ENCODE data around the gene TMEM18.

The TMEM18 gene

DNA sequence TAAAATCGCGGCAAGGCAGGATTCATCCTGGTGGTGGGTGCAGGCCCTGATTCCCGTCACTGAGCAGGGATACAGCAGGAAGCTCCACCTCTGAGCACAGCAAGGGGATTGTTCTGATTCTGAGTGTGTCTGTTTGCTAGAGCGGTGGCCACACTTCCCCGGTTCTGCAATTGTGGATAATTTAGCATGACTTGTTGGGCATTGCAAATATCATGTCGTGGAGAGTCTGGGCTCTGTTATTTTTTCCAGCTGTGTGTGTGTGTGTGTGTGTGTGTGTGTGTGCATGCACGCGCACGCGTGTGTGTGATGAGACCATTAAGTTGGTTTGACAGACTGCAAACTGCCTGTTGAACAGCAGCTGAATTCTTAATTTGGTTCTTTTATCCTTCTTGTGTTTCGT lies 4.1 kb upstream of the TMEM18 start:
- TF ChIP-seq, protein P1, sequence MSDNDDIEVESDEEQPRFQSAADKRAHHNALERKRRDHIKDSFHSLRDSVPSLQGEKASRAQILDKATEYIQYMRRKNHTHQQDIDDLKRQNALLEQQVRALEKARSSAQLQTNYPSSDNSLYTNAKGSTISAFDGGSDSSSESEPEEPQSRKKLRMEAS (IDR thresholded peaks at IDR 0.05), result no peak
- no peak for TF ChIP-seq TEAD4 (IDR thresholded peaks at IDR 0.05)
- TF ChIP-seq YY1 (IDR thresholded peaks at IDR 0.05; ENCODE audit: low read depth), result no peak
- TF ChIP-seq USF1 (IDR thresholded peaks at IDR 0.05), result no peak
- no peak for TF ChIP-seq FOXM1 (IDR thresholded peaks at IDR 0.05; ENCODE audit: borderline replicate concordance, low read depth)
- TF ChIP-seq EP300 (IDR thresholded peaks at IDR 0.05; ENCODE audit: borderline replicate concordance), result no peak
- no peak for TF ChIP-seq EGR1 (IDR thresholded peaks at IDR 0.05)
- no peak for TF ChIP-seq ZBTB7A (IDR thresholded peaks at IDR 0.05; ENCODE audit: low read depth)
- TF ChIP-seq, protein P2, sequence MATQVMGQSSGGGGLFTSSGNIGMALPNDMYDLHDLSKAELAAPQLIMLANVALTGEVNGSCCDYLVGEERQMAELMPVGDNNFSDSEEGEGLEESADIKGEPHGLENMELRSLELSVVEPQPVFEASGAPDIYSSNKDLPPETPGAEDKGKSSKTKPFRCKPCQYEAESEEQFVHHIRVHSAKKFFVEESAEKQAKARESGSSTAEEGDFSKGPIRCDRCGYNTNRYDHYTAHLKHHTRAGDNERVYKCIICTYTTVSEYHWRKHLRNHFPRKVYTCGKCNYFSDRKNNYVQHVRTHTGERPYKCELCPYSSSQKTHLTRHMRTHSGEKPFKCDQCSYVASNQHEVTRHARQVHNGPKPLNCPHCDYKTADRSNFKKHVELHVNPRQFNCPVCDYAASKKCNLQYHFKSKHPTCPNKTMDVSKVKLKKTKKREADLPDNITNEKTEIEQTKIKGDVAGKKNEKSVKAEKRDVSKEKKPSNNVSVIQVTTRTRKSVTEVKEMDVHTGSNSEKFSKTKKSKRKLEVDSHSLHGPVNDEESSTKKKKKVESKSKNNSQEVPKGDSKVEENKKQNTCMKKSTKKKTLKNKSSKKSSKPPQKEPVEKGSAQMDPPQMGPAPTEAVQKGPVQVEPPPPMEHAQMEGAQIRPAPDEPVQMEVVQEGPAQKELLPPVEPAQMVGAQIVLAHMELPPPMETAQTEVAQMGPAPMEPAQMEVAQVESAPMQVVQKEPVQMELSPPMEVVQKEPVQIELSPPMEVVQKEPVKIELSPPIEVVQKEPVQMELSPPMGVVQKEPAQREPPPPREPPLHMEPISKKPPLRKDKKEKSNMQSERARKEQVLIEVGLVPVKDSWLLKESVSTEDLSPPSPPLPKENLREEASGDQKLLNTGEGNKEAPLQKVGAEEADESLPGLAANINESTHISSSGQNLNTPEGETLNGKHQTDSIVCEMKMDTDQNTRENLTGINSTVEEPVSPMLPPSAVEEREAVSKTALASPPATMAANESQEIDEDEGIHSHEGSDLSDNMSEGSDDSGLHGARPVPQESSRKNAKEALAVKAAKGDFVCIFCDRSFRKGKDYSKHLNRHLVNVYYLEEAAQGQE (IDR thresholded peaks at IDR 0.05; ENCODE audit: low read depth), result no peak
- no peak for TF ChIP-seq NFIC (IDR thresholded peaks at IDR 0.05)
- TF ChIP-seq TCF12 (IDR thresholded peaks at IDR 0.05; ENCODE audit: low read depth), result no peak
- no peak for TF ChIP-seq RAD21 (IDR thresholded peaks at IDR 0.05; ENCODE audit: low read depth)
- no peak for TF ChIP-seq CREB1 (IDR thresholded peaks at IDR 0.05; ENCODE audit: low read depth)
- TF ChIP-seq CEBPB (IDR thresholded peaks at IDR 0.05), result no peak

DNA sequence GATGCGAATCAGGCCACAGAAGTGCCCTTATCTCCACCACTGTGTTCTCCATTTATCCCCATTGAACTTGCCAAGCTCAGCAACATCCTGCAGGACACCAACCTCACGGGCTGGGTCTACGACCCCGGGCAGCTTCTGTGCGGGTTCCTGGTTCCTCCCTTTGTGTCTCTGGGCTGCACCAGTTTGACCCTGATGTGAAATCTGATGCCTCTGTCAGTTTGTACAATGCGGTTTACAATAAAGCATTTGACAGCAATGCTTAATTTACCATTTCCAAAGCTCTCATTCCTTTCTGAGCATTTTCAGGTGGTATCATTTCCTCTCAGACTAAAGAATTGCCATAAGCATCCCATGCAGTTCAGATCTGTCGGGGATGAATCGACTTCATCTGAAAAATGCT lies 3.3 kb upstream of the TMEM18 start:
- TF ChIP-seq NFIC (IDR thresholded peaks at IDR 0.05), result no peak
- no peak for TF ChIP-seq RAD21 (IDR thresholded peaks at IDR 0.05; ENCODE audit: low read depth)
- no peak for TF ChIP-seq EP300 (IDR thresholded peaks at IDR 0.05; ENCODE audit: borderline replicate concordance)
- TF ChIP-seq, protein P2 (IDR thresholded peaks at IDR 0.05; ENCODE audit: low read depth), result no peak
- TF ChIP-seq, protein P1 (IDR thresholded peaks at IDR 0.05), result no peak
- TF ChIP-seq USF1 (IDR thresholded peaks at IDR 0.05), result no peak
- no peak for TF ChIP-seq YY1 (IDR thresholded peaks at IDR 0.05; ENCODE audit: low read depth)
- TF ChIP-seq TCF12 (IDR thresholded peaks at IDR 0.05; ENCODE audit: low read depth), result no peak
- TF ChIP-seq TAF1 (IDR thresholded peaks at IDR 0.05; ENCODE audit: low read depth), result no peak
- TF ChIP-seq CREB1 (IDR thresholded peaks at IDR 0.05; ENCODE audit: low read depth), result no peak
- TF ChIP-seq FOXM1 (IDR thresholded peaks at IDR 0.05; ENCODE audit: borderline replicate concordance, low read depth), result no peak
- no peak for TF ChIP-seq EGR1 (IDR thresholded peaks at IDR 0.05)
- no peak for TF ChIP-seq ZBTB7A (IDR thresholded peaks at IDR 0.05; ENCODE audit: low read depth)
- no peak for TF ChIP-seq TEAD4 (IDR thresholded peaks at IDR 0.05)
- no peak for TF ChIP-seq CEBPB (IDR thresholded peaks at IDR 0.05)

GRCh38 chr2:678964-679363 lies 1.8 kb upstream of the TMEM18 start:
- TF ChIP-seq EGR1 (IDR thresholded peaks at IDR 0.05) (no peak), FOXM1 (IDR thresholded peaks at IDR 0.05; ENCODE audit: borderline replicate concordance, low read depth) (no peak), RAD21 (IDR thresholded peaks at IDR 0.05; ENCODE audit: low read depth) (no peak), TAF1 (IDR thresholded peaks at IDR 0.05; ENCODE audit: low read depth) (no peak), YY1 (IDR thresholded peaks at IDR 0.05; ENCODE audit: low read depth) (no peak), EP300 (IDR thresholded peaks at IDR 0.05; ENCODE audit: borderline replicate concordance) (no peak), CEBPB (IDR thresholded peaks at IDR 0.05) (no peak), USF1 (IDR thresholded peaks at IDR 0.05) (no peak), NFIC (IDR thresholded peaks at IDR 0.05) (no peak), ZBTB7A (IDR thresholded peaks at IDR 0.05; ENCODE audit: low read depth) (no peak), TCF12 (IDR thresholded peaks at IDR 0.05; ENCODE audit: low read depth) (no peak), CREB1 (IDR thresholded peaks at IDR 0.05; ENCODE audit: low read depth) (no peak), TEAD4 (IDR thresholded peaks at IDR 0.05) (no peak)
- TF ChIP-seq, protein P2 (IDR thresholded peaks at IDR 0.05; ENCODE audit: low read depth), result no peak
- TF ChIP-seq, protein P1 (IDR thresholded peaks at IDR 0.05), result no peak

All from Ishikawa (cell line).